Endothelial cell of umbilical vein (primary cell): ENCODE data around the gene BRCA2. TPM values are rescaled to one million over a fixed set of nuclear protein-coding genes. Genes with fewer than 3 reads are reported as not detected.

Experiments used
- BruUV-seq: library from RNA; stranded (reverse); fragments of 400-500 nt; replicated peaks from 2 replicates; lab custom pipeline; 2021; lab: Mats Ljungman, UMichigan
- CTCF ChIA-PET: fragments of 300-600, 350-600 bp; sonication (Branson Sonifier 250); formaldehyde crosslinking; loops from one replicate; lab custom pipeline; 2021; ENCODE audit warnings: antibody characterized with exemption, inconsistent platforms; lab: Charles Lee
- POLR2A ChIA-PET: fragments of 300-600, 350-600 bp; sonication (Branson Sonifier 250); formaldehyde crosslinking; loops from one replicate; lab custom pipeline; 2021; ENCODE audit warnings: antibody characterized with exemption, inconsistent platforms; lab: Charles Lee
- DNase-seq: peaks from one replicate; pipeline ENCODE4 v3.0.0-alpha.2; 2011; ENCODE audit warnings: low read depth, low spot score
- FAIRE-seq: peaks from 2 replicates; lab custom pipeline; 2011; peaks lifted over from hg19 to GRCh38; lab: Jason Lieb, UNC
- H2AFZ ChIP-seq: 2 replicates; pipeline ENCODE4 v1.6.0; 2012; ENCODE audit warnings: low read depth, low read length, control low read depth, inconsistent platforms
- H3K27ac ChIP-seq: 2 replicates; pipeline ENCODE4 v1.5.1; 2011; ENCODE audit warnings: low read depth, mild to moderate bottlenecking, control low read depth, low read length, moderate library complexity; ENCODE audit not compliant: insufficient read depth
- H3K27me3 ChIP-seq, 2 experiments: 2 replicates each; pipeline versions ENCODE4 v1.6.0 to v1.6.1; 2011; ENCODE audit warnings: low read length in 2 of 2, mixed read lengths in 1 of 2; ENCODE audit not compliant: control insufficient read depth in 2 of 2, insufficient read depth in 2 of 2
- H3K36me3 ChIP-seq, 2 experiments: 2 replicates in 1 of 2; 3 replicates in 1 of 2; pipeline ENCODE4 v1.5.1; 2011; ENCODE audit warnings: low read length in 2 of 2, mild to moderate bottlenecking in 1 of 2, moderate library complexity in 1 of 2; ENCODE audit not compliant: control insufficient read depth in 2 of 2, insufficient read depth in 2 of 2; ENCODE audit errors: extremely low read depth in 1 of 2
- H3K4me1 ChIP-seq: 3 replicates; pipeline ENCODE4 v1.5.1; 2011; ENCODE audit warnings: mild to moderate bottlenecking, low read length; ENCODE audit not compliant: control insufficient read depth, insufficient read depth; ENCODE audit errors: extremely low read depth
- H3K4me2 ChIP-seq: 2 replicates; pipeline ENCODE4 v1.6.1; 2011; ENCODE audit warnings: low read length, control low read depth, mixed read lengths; ENCODE audit not compliant: insufficient read depth
- H3K4me3 ChIP-seq, 3 experiments: fragments of 200-600 bp in 1 of 3; sonication (generic), shearing (Covaris generic) in 1 of 3; replicated peaks in 1 of 3; 2 replicates each; pipeline ENCODE4 v1.5.1; 2011 to 2016; ENCODE audit warnings: control low read depth in 3 of 3, low read length in 3 of 3, mild to moderate bottlenecking in 2 of 3, inconsistent platforms in 1 of 3, low read depth in 1 of 3, moderate library complexity in 1 of 3; ENCODE audit not compliant: insufficient read depth in 1 of 3
- H3K79me2 ChIP-seq: 2 replicates; pipeline ENCODE4 v1.6.0; 2012; ENCODE audit warnings: low read length, inconsistent platforms; ENCODE audit not compliant: control insufficient read depth, insufficient read depth
- H3K9ac ChIP-seq: replicated peaks from 2 replicates; pipeline ENCODE3; 2011; ENCODE audit warnings: low read length, control low read depth; ENCODE audit not compliant: insufficient read depth; ENCODE audit errors: extremely low read depth
- H3K9me1 ChIP-seq: replicated peaks from 3 replicates; pipeline ENCODE4 v1.6.0; 2011; ENCODE audit warnings: mild to moderate bottlenecking, low read length; ENCODE audit not compliant: control insufficient read depth, insufficient read depth; ENCODE audit errors: extremely low read depth
- H3K9me3 ChIP-seq: replicated peaks from 2 replicates; pipeline ENCODE4 v1.5.1; 2012; ENCODE audit warnings: low read length, inconsistent platforms; ENCODE audit not compliant: control insufficient read depth, insufficient read depth
- H4K20me1 ChIP-seq: replicated peaks from 2 replicates; pipeline ENCODE3; 2011; ENCODE audit warnings: mild to moderate bottlenecking, low read length; ENCODE audit not compliant: control insufficient read depth, insufficient read depth; ENCODE audit errors: extremely low read depth
- CTCF ChIP-seq, 2 donors: IDR thresholded peaks; 1 replicate in 1 of 2; 2 replicates in 1 of 2; pipeline ENCODE4 v1.5.1; 2011; ENCODE audit warnings: low read length in 2 of 2, mild to moderate bottlenecking in 2 of 2, moderate library complexity in 2 of 2, control low read depth in 1 of 2, inconsistent platforms in 1 of 2, low read depth in 1 of 2; ENCODE audit not compliant: insufficient read depth in 1 of 2; ENCODE audit errors: extremely low read depth in 1 of 2
- EZH2 ChIP-seq: IDR thresholded peaks from 2 replicates; pipeline ENCODE4 v1.6.1; 2012; ENCODE audit warnings: borderline replicate concordance, low read depth, mild to moderate bottlenecking, moderate library complexity, low read length, inconsistent platforms; ENCODE audit not compliant: severe bottlenecking
- FOS ChIP-seq: IDR thresholded peaks from 2 replicates; pipeline ENCODE4 v1.6.1; 2011; ENCODE audit warnings: mild to moderate bottlenecking, low read length, moderate library complexity, borderline replicate concordance; ENCODE audit not compliant: insufficient read depth
- GATA2 ChIP-seq: IDR thresholded peaks from 2 replicates; pipeline ENCODE4 v1.7.0; 2011; ENCODE audit warnings: low read depth, mild to moderate bottlenecking, moderate library complexity, mixed read lengths, low read length; ENCODE audit not compliant: insufficient read length, insufficient read depth
- JUN ChIP-seq: IDR thresholded peaks from 2 replicates; pipeline ENCODE4 v1.6.1; 2011; ENCODE audit warnings: borderline replicate concordance, low read depth; ENCODE audit not compliant: insufficient read length, insufficient read depth
- MAX ChIP-seq: IDR thresholded peaks from 2 replicates; pipeline ENCODE4 v1.6.1; 2011; ENCODE audit not compliant: insufficient read depth, insufficient read length
- MYC ChIP-seq: IDR thresholded peaks from one replicate; pipeline ENCODE4 v1.6.1; 2011; ENCODE audit warnings: mild to moderate bottlenecking, low read depth, low read length
- POLR2A ChIP-seq: IDR thresholded peaks from 2 replicates; pipeline ENCODE4 v1.6.1; 2012; ENCODE audit warnings: low read depth, mild to moderate bottlenecking, control low read depth, low read length
- POLR2AphosphoS5 ChIP-seq: IDR thresholded peaks from 2 replicates; pipeline ENCODE4 v1.6.1; 2012; ENCODE audit warnings: low read depth, mild to moderate bottlenecking, control low read depth, low read length, moderate library complexity; ENCODE audit not compliant: insufficient read depth
- dilution Hi-C: fragments of 300-500 bp; cut with MboI; formaldehyde crosslinking; loops from one replicate; pipeline ENCODE4 v1.15.0; 2019; ENCODE audit warnings: low sequenced_read_pairs; ENCODE audit not compliant: extremely low pct_ligation_motif_present
- intact Hi-C: fragments of 100-400 bp; cut with micrococcal nuclease; formaldehyde crosslinking; loops from one replicate; pipeline ENCODE4 v1.10.0; 2022
- polyA plus RNA-seq, 4 experiments: library from polyadenylated mRNA; depleted of rRNA in 3 of 4; stranded (reverse) in 3 of 4; unstranded in 1 of 4; fragments of >200 nt; gene quantifications; 2 replicates each; pipeline versions ENCODE4 v1.2.1 to v1.2.3, GENCODE V29; 2011 to 2012; ENCODE audit warnings: missing spikeins in 1 of 4
- total RNA-seq: library from RNA; stranded (reverse); gene quantifications from 2 replicates; pipeline ENCODE4 v1.2.3, GENCODE V29; 2021

The BRCA2 gene
- total and polyA plus RNA-seq, 2 donors (not counting 3 experiments of a cell fraction or from before 2014, with no cell fraction given) = 2.9 to 17.5 TPM

GRCh38 chr13:32278426-32278825, 36.9 kb upstream of the BRCA2 start:
- DNase-seq (no peak), FAIRE-seq (no peak)
- Histone ChIP-seq H3K4me2 (no peak overlapping the region), H3K36me3 (peaks cover 29 to 52% of the 10 kb centered on the region in 2 experiments), H3K79me2 (no peaks in the 10 kb centered on the region), H4K20me1 (no peaks in the 10 kb centered on the region), H3K9me3 (no peaks in the 10 kb centered on the region), H3K27me3 (no peaks in the 10 kb centered on the region), H3K4me3 (no peak overlapping the region), H3K9ac (no peak overlapping the region), H3K27ac (no peak overlapping the region), H3K4me1 (peaks cover 1% of the 10 kb centered on the region), H2AFZ (no peak overlapping the region), H3K9me1 (no peaks in the 10 kb centered on the region)
- intact Hi-C loops (no loop called here), dilution Hi-C loops (no loop called here)
- TF ChIP-seq MAX (no peak), POLR2A (no peak), FOS (no peak), CTCF (IDR thresholded peaks at IDR 0.05; ENCODE audit: extremely low read depth in 1 of 2, insufficient read depth in 1 of 2, low read depth in 1 of 2, low read length in 2 of 2) (no peak), MYC (no peak), JUN (no peak), POLR2AphosphoS5 (no peak), GATA2 (no peak), EZH2 (no peak)
- ChIA-PET CTCF (no interaction called here), POLR2A (interaction anchor here (0.9 kb wide), 1 partner anchor 8 kb away, joined by 3 read pairs; no protein-coding TSS in a partner anchor)
- BruUV-seq = no TSS peak
